Measurements from ENCODE around the gene ATP5PB.

The ATP5PB gene, protein sequence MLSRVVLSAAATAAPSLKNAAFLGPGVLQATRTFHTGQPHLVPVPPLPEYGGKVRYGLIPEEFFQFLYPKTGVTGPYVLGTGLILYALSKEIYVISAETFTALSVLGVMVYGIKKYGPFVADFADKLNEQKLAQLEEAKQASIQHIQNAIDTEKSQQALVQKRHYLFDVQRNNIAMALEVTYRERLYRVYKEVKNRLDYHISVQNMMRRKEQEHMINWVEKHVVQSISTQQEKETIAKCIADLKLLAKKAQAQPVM

GRCh38 chr1:111448918-111449702 lies at the start of gene ATP5PB, which contains the start of gene WDR77:
ATP5PB (plus strand) TSS chr1:111449464; CDS start chr1:111449542, 78 bp downstream.
WDR77 (minus strand) TSS chr1:111449256; CDS start chr1:111449169, 87 bp downstream.
- in situ Hi-C loops (cut with MboI; ENCODE audit: low sequenced_read_pairs): no loop called here

- in situ Hi-C loops (cut with MboI; ENCODE audit: low sequenced_read_pairs): loop anchor here (10.0 kb wide), 1 partner anchor 175 kb away; the partner anchor contains the start of gene CHI3L2
These were observed 49.3 kb upstream of the ATP5PB start for GRCh38 chr1:111399792-111400610.

DNA sequence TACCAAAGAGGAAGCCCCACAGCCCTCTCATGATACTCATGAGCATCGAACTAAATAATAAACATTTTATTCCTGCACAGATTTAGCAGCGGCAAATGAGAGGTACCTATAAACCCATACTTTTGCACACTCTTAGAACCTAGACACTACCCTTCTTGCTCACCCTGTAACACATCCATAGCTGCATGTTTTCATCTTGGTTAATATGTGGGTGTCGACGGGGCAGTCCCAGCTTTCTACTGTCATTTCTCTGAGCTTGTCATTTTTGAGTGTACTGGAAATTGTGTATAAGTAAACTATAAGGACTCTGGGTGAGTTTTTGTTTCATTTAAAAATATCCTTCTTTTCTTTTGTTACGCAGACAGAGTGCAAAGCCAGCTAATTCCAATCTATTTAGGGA lies 47.2 kb upstream of the ATP5PB start:
- in situ Hi-C loops (cut with MboI; ENCODE audit: low sequenced_read_pairs): no loop called here

DNA sequence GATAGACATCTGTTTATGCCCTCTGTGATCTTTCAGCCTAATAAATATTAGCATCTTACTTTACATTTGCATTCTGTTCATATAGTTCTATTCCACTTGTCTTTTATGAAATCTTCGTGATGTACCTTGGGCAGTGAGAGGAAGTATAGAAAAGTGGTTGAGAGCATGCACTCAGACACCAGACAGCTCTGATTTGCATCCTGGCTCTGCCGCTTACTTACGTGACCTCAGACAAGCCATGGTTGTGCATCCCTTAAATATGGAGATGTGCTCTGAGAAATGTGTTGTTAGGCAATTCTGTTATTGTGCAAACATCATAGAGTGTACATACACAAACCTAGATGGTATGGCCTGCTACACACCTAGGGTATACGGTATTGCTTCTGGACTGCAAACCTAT lies 44.7 kb upstream of the ATP5PB start:
- in situ Hi-C loops (cut with MboI; ENCODE audit: low sequenced_read_pairs): no loop called here

DNA sequence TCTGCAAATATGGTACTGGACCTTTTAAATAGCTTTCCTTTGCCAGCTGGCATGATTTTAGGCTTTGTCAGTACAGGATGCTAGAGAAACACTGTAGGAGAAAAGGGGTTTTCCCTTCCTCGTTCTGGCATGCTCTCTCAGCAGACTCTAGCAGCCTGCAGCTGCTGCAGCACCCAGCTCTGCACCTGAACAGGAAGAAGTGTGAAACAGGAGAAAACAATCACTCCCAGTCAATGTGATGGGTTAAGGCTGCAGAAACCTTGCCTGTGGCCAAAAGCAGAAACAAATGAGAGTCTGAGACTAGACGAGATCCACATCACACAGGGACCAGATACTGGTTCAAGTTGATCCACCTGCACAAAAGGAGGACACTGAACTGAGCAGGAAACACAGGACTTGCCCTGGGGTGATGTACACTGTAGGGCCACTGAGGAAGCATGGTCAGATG lies 42.9 kb upstream of the ATP5PB start:
- in situ Hi-C loops (cut with MboI; ENCODE audit: low sequenced_read_pairs): no loop called here

DNA sequence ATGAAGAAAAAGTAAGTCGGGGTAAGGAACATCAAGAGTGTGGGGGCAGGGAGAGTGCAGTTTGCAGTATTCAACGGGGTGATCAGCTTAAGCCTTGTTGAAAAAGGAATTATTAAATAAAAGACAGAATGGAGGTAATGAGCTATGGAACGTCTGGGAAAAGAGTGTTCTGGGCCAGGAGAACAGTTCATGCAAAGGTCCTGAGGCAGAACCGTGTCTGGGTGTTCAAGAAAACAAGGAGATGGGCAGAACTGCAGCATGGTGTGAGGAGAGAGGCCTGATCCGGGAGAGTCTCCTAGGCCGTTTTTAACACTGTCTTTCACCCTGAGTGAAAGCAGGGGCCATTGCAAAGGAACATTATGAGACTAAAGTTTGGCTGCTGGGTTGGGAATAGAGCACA lies 42.0 kb upstream of the ATP5PB start:
- in situ Hi-C loops (cut with MboI; ENCODE audit: low sequenced_read_pairs): no loop called here

GRCh38 chr1:111412839-111413238 lies 36.4 kb upstream of the ATP5PB start:
- in situ Hi-C loops (cut with MboI; ENCODE audit: low sequenced_read_pairs): no loop called here

GRCh38 chr1:111414756-111415155 lies 34.5 kb upstream of the ATP5PB start:
- in situ Hi-C loops (cut with MboI; ENCODE audit: low sequenced_read_pairs): no loop called here

GRCh38 chr1:111415461-111415860 lies 33.8 kb upstream of the ATP5PB start:
- in situ Hi-C loops (cut with MboI; ENCODE audit: low sequenced_read_pairs): no loop called here

GRCh38 chr1:111417755-111418154 lies 31.5 kb upstream of the ATP5PB start:
- in situ Hi-C loops (cut with MboI; ENCODE audit: low sequenced_read_pairs): no loop called here

DNA sequence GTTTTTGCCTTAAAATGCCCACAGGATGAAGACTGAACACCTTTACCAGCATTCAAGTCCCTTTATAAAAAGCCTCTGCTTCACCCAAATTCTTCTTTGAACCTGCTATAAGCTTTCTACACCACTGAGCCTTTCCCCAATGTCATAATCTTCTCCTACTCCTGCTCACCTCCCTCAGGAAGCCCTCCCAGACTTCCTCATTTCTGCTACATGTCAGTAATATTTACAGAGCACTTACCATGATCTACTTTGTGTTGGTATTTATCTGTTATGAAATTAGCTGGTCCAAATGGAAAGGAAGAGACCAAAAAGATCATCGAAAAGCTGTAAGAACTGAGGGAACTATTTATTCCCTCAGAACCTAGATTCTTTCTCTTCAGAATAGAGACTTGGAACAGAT lies 30.2 kb upstream of the ATP5PB start:
- in situ Hi-C loops (cut with MboI; ENCODE audit: low sequenced_read_pairs): no loop called here

DNA sequence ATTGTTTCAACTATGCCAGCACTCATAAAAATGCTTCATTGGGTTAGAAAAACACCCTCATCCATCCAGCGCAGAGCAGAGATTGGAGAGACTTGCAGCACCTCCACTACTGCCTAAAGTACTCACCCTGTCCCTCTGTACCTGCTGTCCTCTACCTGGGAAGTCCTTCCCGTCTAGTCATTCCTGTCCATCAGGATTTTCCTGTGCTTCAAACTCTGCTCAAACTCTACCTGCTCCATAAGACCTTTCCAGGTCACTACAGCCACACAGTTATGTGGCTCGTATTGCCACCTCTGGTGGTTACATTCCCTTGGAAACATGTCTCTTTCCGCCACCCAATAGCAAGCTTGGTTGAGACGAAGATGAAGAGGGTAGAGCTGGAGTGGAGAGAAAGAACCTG lies 28.9 kb upstream of the ATP5PB start:
- in situ Hi-C loops (cut with MboI; ENCODE audit: low sequenced_read_pairs): no loop called here

DNA sequence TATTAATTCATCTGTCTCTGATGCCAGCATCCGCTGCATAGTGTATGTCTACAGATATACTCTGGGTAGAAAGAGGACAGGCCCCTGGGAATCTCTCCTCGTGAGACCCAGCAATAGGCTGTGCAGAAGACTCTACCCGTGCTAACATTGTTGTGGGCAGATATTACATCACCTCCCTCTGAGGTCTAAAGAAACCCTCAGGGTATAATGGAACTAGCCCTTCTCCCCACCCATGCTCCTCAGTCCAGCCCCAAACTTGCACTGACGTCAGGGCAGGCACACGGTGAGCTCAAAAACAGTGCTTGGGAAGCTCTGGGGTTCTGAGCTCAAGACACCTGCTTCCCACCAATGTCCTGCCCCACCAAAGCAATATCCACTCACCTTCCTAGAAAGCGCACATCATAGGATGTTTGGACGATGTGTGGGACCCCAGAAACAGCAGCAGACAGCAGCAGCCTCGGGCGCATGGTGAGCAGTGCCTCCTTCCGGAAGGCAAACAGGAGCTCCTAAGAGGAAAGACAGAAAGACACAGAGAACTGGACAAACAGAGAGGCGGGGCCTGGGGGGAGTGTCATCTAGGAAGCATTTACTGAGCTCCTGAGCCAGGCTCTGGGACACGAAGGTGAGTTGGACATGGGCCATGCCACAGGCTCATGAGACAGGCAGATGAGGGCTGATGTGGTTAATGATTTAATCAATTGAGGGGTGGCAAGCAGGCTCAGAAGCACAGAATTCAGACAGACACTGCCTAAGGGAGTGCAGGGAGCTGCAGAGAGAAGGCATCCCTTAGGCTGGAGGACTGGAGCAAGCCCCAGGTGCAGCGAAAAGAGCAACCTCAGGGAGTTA lies 26.5 kb upstream of the ATP5PB start:
- in situ Hi-C loops (cut with MboI; ENCODE audit: low sequenced_read_pairs): no loop called here

DNA sequence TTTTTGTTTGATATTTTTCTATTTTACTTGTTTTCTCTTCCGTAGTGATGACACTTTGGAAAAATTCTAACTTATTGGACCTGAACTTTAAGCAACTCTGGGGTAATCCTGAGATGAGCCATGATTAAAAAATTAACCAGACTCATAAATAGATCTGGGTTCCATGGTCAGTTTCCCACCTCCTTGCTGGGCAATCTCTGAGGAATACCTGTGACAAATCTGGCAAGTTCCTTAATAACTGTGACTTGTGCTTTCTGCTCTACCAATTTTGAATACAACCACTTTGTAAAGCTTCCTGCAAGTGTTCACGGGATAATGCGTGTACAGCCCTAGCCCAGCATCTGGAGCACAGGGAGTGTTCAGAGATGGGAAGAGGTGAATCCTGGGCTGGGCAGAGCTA lies 25.0 kb upstream of the ATP5PB start:
- in situ Hi-C loops (cut with MboI; ENCODE audit: low sequenced_read_pairs): no loop called here

GRCh38 chr1:111436726-111437125 lies 12.5 kb upstream of the ATP5PB start:
- in situ Hi-C loops (cut with MboI; ENCODE audit: low sequenced_read_pairs): no loop called here

DNA sequence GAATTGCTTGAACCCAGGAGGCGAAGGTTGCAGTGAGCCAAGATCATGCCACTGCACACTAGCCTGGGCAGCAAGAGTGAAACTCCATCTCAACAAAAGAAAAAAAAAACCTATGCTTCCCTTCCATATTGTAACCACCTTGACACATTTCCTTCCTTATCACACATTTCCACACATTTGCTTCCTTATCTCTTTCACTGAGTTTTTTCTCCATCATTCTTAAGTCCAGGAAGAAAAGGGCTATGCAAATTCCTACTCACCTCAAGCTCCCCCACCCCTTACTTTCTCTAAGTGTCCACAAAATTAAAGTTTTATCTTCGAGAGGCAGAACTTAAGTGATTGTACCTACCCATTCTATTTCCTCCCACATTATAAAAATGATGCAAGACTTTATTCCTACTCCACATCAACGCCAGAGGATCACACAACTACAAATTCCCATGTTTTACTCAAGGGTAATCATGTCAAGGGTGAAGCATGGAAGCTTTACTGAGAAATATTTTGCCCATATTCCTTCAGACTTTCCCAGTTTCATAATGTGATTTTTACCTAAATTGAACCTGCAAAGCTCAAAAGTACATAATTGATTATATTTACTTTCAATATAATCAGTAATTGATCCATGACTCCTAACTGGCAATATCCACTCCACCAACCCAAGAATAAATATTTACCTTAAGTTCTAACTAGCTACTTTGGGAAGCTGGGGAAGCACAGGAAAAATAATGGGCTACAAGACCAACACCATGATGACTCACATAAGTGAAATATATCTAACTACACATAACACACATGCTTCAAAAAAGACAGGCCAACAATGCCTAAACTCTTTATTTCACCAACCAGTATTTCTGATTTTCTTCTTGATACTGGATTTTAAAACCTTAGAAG lies 9.6 kb upstream of the ATP5PB start:
- in situ Hi-C loops (cut with MboI; ENCODE audit: low sequenced_read_pairs): no loop called here

- in situ Hi-C loops (cut with MboI; ENCODE audit: low sequenced_read_pairs): no loop called here
These were observed 7.6 kb upstream of the ATP5PB start for GRCh38 chr1:111441573-111442192.

DNA sequence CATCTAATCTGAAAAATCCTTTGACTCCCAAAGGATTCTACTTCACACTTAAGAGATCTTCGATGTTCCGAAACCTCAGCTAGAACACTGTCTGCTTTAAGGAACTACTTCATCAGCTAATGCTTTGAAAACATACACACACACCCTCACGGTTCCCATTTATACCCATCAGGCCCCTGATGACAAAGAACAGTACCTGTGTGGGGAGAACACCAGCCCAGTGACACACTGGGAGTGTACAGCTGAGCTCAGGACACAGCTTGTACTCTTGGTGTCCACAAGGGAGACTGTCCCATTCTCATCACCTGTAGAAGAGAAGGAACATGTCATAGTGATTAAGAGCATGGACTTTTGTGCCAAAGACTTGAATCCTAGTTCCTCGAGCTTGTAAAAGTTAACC lies 6.8 kb upstream of the ATP5PB start:
- in situ Hi-C loops (cut with MboI; ENCODE audit: low sequenced_read_pairs): no loop called here

GRCh38 chr1:111444031-111444430 lies 5.2 kb upstream of the ATP5PB start:
- in situ Hi-C loops (cut with MboI; ENCODE audit: low sequenced_read_pairs): no loop called here

Measured in HL-60/S4 (cell line).